ENCODE measurements around the gene ZNF275.

- no peak for TF ChIP-seq POLR2A (IDR thresholded peaks at IDR 0.05)
- no peak for TF ChIP-seq CTCF (IDR thresholded peaks at IDR 0.05)
These were observed 46.1 kb downstream of the ZNF275 start for GRCh38 chrX:153379971-153380581.

Measured in breast epithelium (tissue), 3 donors.